ENCODE results near the gene GNA12. TPM values are rescaled to one million over a fixed set of nuclear protein-coding genes. Genes with fewer than 3 reads are reported as not detected.

Gene GNA12
- total and polyA plus RNA-seq, 9 of the 15 experiments (the other 6 are each of a cell fraction or from before 2014, with no cell fraction given): 0.65 to 32.7 (median 9.6) TPM

DNA sequence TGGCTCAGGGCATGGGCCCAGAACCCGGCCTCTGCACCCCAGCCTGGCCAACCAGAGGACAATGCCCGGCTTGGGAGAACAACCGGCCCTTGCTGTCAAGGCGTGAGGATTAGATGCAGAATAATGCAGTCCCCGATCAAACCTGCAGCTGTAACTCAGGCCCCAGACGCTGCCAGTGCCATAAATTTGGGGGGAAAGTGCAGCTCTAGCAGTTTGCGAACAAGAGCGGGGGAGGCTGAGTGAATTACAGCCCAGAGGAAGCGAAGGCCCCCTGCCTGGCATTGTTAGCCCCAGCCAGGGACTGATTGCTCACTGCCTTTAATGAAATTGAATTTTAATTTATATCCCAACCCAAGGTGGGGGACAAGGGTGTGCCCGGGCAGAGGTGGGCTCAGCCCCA is 38.0 kb upstream of the GNA12 start (continued):
- TF ChIP-seq, protein P1, sequence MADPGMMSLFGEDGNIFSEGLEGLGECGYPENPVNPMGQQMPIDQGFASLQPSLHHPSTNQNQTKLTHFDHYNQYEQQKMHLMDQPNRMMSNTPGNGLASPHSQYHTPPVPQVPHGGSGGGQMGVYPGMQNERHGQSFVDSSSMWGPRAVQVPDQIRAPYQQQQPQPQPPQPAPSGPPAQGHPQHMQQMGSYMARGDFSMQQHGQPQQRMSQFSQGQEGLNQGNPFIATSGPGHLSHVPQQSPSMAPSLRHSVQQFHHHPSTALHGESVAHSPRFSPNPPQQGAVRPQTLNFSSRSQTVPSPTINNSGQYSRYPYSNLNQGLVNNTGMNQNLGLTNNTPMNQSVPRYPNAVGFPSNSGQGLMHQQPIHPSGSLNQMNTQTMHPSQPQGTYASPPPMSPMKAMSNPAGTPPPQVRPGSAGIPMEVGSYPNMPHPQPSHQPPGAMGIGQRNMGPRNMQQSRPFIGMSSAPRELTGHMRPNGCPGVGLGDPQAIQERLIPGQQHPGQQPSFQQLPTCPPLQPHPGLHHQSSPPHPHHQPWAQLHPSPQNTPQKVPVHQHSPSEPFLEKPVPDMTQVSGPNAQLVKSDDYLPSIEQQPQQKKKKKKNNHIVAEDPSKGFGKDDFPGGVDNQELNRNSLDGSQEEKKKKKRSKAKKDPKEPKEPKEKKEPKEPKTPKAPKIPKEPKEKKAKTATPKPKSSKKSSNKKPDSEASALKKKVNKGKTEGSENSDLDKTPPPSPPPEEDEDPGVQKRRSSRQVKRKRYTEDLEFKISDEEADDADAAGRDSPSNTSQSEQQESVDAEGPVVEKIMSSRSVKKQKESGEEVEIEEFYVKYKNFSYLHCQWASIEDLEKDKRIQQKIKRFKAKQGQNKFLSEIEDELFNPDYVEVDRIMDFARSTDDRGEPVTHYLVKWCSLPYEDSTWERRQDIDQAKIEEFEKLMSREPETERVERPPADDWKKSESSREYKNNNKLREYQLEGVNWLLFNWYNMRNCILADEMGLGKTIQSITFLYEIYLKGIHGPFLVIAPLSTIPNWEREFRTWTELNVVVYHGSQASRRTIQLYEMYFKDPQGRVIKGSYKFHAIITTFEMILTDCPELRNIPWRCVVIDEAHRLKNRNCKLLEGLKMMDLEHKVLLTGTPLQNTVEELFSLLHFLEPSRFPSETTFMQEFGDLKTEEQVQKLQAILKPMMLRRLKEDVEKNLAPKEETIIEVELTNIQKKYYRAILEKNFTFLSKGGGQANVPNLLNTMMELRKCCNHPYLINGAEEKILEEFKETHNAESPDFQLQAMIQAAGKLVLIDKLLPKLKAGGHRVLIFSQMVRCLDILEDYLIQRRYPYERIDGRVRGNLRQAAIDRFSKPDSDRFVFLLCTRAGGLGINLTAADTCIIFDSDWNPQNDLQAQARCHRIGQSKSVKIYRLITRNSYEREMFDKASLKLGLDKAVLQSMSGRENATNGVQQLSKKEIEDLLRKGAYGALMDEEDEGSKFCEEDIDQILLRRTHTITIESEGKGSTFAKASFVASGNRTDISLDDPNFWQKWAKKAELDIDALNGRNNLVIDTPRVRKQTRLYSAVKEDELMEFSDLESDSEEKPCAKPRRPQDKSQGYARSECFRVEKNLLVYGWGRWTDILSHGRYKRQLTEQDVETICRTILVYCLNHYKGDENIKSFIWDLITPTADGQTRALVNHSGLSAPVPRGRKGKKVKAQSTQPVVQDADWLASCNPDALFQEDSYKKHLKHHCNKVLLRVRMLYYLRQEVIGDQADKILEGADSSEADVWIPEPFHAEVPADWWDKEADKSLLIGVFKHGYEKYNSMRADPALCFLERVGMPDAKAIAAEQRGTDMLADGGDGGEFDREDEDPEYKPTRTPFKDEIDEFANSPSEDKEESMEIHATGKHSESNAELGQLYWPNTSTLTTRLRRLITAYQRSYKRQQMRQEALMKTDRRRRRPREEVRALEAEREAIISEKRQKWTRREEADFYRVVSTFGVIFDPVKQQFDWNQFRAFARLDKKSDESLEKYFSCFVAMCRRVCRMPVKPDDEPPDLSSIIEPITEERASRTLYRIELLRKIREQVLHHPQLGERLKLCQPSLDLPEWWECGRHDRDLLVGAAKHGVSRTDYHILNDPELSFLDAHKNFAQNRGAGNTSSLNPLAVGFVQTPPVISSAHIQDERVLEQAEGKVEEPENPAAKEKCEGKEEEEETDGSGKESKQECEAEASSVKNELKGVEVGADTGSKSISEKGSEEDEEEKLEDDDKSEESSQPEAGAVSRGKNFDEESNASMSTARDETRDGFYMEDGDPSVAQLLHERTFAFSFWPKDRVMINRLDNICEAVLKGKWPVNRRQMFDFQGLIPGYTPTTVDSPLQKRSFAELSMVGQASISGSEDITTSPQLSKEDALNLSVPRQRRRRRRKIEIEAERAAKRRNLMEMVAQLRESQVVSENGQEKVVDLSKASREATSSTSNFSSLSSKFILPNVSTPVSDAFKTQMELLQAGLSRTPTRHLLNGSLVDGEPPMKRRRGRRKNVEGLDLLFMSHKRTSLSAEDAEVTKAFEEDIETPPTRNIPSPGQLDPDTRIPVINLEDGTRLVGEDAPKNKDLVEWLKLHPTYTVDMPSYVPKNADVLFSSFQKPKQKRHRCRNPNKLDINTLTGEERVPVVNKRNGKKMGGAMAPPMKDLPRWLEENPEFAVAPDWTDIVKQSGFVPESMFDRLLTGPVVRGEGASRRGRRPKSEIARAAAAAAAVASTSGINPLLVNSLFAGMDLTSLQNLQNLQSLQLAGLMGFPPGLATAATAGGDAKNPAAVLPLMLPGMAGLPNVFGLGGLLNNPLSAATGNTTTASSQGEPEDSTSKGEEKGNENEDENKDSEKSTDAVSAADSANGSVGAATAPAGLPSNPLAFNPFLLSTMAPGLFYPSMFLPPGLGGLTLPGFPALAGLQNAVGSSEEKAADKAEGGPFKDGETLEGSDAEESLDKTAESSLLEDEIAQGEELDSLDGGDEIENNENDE (IDR thresholded peaks at IDR 0.05; ENCODE audit: low read depth, low read length): no peak
- TF ChIP-seq ZNF444 (CRISPR knock-in tag; IDR thresholded peaks at IDR 0.05) (no peak), CREBBP (IDR thresholded peaks at IDR 0.05; ENCODE audit: low read depth, low read length) (no peak), CHD2 (IDR thresholded peaks at IDR 0.05; ENCODE audit: low read depth, low read length) (no peak), ZC3H8 (IDR thresholded peaks at IDR 0.05) (no peak), CCNT2 (IDR thresholded peaks at IDR 0.05; ENCODE audit: borderline replicate concordance, extremely low read depth, insufficient read length, low read depth, low read length) (no peak)
- TF ChIP-seq, protein P2, sequence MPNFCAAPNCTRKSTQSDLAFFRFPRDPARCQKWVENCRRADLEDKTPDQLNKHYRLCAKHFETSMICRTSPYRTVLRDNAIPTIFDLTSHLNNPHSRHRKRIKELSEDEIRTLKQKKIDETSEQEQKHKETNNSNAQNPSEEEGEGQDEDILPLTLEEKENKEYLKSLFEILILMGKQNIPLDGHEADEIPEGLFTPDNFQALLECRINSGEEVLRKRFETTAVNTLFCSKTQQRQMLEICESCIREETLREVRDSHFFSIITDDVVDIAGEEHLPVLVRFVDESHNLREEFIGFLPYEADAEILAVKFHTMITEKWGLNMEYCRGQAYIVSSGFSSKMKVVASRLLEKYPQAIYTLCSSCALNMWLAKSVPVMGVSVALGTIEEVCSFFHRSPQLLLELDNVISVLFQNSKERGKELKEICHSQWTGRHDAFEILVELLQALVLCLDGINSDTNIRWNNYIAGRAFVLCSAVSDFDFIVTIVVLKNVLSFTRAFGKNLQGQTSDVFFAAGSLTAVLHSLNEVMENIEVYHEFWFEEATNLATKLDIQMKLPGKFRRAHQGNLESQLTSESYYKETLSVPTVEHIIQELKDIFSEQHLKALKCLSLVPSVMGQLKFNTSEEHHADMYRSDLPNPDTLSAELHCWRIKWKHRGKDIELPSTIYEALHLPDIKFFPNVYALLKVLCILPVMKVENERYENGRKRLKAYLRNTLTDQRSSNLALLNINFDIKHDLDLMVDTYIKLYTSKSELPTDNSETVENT (CRISPR knock-in tag; IDR thresholded peaks at IDR 0.05): no peak
- TF ChIP-seq, protein P3, sequence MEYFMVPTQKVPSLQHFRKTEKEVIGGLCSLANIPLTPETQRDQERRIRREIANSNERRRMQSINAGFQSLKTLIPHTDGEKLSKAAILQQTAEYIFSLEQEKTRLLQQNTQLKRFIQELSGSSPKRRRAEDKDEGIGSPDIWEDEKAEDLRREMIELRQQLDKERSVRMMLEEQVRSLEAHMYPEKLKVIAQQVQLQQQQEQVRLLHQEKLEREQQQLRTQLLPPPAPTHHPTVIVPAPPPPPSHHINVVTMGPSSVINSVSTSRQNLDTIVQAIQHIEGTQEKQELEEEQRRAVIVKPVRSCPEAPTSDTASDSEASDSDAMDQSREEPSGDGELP (CRISPR knock-in tag; IDR thresholded peaks at IDR 0.05; ENCODE audit: borderline replicate concordance): no peak

Measured in K562 (cell line).